ENCODE data around the gene GABRB1.
A peak's percentile ranks its signal among the peaks of the same experiment; 100 is the strongest.

GABRB1 gene

GRCh38 chr4:47466056-47466785 is 434.9 kb downstream of the GABRB1 start:
- Histone ChIP-seq H3K36me3 (ENCODE audit: control insufficient read depth in 2 of 2, insufficient read depth in 1 of 2, low read length in 2 of 2) (no peaks in the 10 kb centered on the region), H3K4me1 (ENCODE audit: control insufficient read depth, insufficient read depth, low read length) (no peaks in the 10 kb centered on the region), H3K9me3 (ENCODE audit: control insufficient read depth, insufficient read depth, low read depth, low read length) (no peaks in the 10 kb centered on the region), H3K27ac (ENCODE audit: extremely low read depth, low read depth, low read length) (no peak overlapping the region), H3K4me3 (ENCODE audit: low read depth, low read length) (no peak overlapping the region)
- ChIA-PET CTCF (no interaction called here), POLR2A (no interaction called here)
- TF ChIP-seq REPIN1 (tag by site-specific recombination; IDR thresholded peaks at IDR 0.05; ENCODE audit: low read depth) (no peak), ZNF292 (tag by site-specific recombination; IDR thresholded peaks at IDR 0.05; ENCODE audit: borderline replicate concordance, low read depth) (no peak), KLF8 (tag by site-specific recombination; IDR thresholded peaks at IDR 0.05) (no peak), ZNF76 (tag by site-specific recombination; IDR thresholded peaks at IDR 0.05; ENCODE audit: borderline replicate concordance, low read depth) (no peak), ZBTB17 (tag by site-specific recombination; IDR thresholded peaks at IDR 0.05) (peak; percentile 36; the same call in 1 of the 2 replicates), WT1 (tag by site-specific recombination; IDR thresholded peaks at IDR 0.05) (no peak), MYNN (tag by site-specific recombination; IDR thresholded peaks at IDR 0.05; ENCODE audit: borderline replicate concordance) (no peak)

- ChIA-PET POLR2A (no interaction called here), CTCF (interaction anchor here (0.6 kb wide), 1 partner anchor 96 kb away, joined by 7 read pairs; no protein-coding TSS in a partner anchor)
- Histone ChIP-seq H3K4me3 (ENCODE audit: low read depth, low read length) (no peak overlapping the region), H3K27ac (ENCODE audit: extremely low read depth, low read depth, low read length) (no peak overlapping the region), H3K4me1 (ENCODE audit: control insufficient read depth, insufficient read depth, low read length) (no peaks in the 10 kb centered on the region), H3K36me3 (ENCODE audit: control insufficient read depth in 2 of 2, insufficient read depth in 1 of 2, low read length in 2 of 2) (no peaks in the 10 kb centered on the region), H3K9me3 (ENCODE audit: control insufficient read depth, insufficient read depth, low read depth, low read length) (no peaks in the 10 kb centered on the region)
- TF ChIP-seq ZNF558 (tag by site-specific recombination; IDR thresholded peaks at IDR 0.05) (no peak), GLIS1 (tag by site-specific recombination; IDR thresholded peaks at IDR 0.05) (no peak), ZNF311 (tag by site-specific recombination; IDR thresholded peaks at IDR 0.05; ENCODE audit: borderline replicate concordance) (no peak), ZNF132 (tag by site-specific recombination; IDR thresholded peaks at IDR 0.05; ENCODE audit: borderline replicate concordance) (no peak), ZNF596 (tag by site-specific recombination; IDR thresholded peaks at IDR 0.05) (no peak), SP7 (tag by site-specific recombination; IDR thresholded peaks at IDR 0.05) (no peak), ZNF37A (tag by site-specific recombination; IDR thresholded peaks at IDR 0.05) (no peak), ZNF239 (tag by site-specific recombination; IDR thresholded peaks at IDR 0.05) (no peak), ZSCAN16 (tag by site-specific recombination; IDR thresholded peaks at IDR 0.05) (no peak)
- TF ChIP-seq, protein P1, sequence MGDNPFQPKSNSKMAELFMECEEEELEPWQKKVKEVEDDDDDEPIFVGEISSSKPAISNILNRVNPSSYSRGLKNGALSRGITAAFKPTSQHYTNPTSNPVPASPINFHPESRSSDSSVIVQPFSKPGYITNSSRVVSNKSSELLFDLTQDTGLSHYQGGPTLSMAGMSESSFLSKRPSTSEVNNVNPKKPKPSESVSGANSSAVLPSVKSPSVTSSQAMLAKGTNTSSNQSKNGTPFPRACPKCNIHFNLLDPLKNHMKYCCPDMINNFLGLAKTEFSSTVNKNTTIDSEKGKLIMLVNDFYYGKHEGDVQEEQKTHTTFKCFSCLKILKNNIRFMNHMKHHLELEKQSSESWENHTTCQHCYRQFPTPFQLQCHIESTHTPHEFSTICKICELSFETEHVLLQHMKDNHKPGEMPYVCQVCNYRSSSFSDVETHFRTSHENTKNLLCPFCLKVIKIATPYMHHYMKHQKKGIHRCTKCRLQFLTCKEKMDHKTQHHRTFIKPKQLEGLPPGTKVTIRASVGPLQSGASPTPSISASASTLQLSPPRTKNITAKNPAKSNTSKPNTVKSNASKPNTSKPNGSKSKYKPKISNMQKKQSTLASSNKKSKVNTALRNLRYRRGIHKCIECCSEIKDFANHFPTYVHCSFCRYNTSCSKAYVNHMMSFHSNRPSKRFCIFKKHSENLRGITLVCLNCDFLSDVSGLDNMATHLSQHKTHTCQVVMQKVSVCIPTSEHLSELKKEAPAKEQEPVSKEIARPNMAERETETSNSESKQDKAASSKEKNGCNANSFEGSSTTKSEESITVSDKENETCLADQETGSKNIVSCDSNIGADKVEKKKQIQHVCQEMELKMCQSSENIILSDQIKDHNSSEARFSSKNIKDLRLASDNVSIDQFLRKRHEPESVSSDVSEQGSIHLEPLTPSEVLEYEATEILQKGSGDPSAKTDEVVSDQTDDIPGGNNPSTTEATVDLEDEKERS (tag by site-specific recombination; IDR thresholded peaks at IDR 0.05), result no peak
Measured at GRCh38 chr4:47468706-47469365, 437.5 kb downstream of the GABRB1 start.

DNA sequence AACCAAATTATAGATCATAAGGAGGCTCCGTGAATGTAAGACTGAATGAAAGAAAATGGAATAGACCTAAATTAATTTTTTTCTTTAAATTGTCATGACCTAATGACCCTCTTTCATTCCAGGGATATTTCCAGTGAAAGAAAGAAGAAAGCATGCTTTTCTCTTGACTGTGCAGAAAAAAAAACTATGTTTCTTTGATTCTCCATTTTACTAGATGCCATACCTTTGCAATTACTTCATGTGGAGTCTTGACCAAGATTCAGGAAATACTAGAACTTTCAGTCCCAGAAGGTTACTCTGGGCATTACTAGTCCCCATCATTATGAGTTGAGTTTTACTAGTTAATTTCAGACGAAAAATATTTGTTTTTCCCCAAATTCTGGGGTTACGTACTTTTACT is 438.6 kb downstream of the GABRB1 start:
- CTCF ChIA-PET, result interaction anchor here (1.8 kb wide), 1 partner anchor 11 kb away, joined by 4 read pairs; no protein-coding TSS in a partner anchor
- Histone ChIP-seq H3K27ac (ENCODE audit: extremely low read depth, low read depth, low read length) (no peak overlapping the region), H3K4me3 (ENCODE audit: low read depth, low read length) (no peak overlapping the region), H3K9me3 (ENCODE audit: control insufficient read depth, insufficient read depth, low read depth, low read length) (no peaks in the 10 kb centered on the region), H3K36me3 (ENCODE audit: control insufficient read depth in 2 of 2, insufficient read depth in 1 of 2, low read length in 2 of 2) (no peaks in the 10 kb centered on the region), H3K4me1 (ENCODE audit: control insufficient read depth, insufficient read depth, low read length) (no peaks in the 10 kb centered on the region)
- TF ChIP-seq ZNF585B (tag by site-specific recombination; IDR thresholded peaks at IDR 0.05) (no peak), REPIN1 (tag by site-specific recombination; IDR thresholded peaks at IDR 0.05; ENCODE audit: low read depth) (no peak), ZNF132 (tag by site-specific recombination; IDR thresholded peaks at IDR 0.05; ENCODE audit: borderline replicate concordance) (no peak), ZNF513 (tag by site-specific recombination; IDR thresholded peaks at IDR 0.05) (no peak)
- TF ChIP-seq, protein P2, sequence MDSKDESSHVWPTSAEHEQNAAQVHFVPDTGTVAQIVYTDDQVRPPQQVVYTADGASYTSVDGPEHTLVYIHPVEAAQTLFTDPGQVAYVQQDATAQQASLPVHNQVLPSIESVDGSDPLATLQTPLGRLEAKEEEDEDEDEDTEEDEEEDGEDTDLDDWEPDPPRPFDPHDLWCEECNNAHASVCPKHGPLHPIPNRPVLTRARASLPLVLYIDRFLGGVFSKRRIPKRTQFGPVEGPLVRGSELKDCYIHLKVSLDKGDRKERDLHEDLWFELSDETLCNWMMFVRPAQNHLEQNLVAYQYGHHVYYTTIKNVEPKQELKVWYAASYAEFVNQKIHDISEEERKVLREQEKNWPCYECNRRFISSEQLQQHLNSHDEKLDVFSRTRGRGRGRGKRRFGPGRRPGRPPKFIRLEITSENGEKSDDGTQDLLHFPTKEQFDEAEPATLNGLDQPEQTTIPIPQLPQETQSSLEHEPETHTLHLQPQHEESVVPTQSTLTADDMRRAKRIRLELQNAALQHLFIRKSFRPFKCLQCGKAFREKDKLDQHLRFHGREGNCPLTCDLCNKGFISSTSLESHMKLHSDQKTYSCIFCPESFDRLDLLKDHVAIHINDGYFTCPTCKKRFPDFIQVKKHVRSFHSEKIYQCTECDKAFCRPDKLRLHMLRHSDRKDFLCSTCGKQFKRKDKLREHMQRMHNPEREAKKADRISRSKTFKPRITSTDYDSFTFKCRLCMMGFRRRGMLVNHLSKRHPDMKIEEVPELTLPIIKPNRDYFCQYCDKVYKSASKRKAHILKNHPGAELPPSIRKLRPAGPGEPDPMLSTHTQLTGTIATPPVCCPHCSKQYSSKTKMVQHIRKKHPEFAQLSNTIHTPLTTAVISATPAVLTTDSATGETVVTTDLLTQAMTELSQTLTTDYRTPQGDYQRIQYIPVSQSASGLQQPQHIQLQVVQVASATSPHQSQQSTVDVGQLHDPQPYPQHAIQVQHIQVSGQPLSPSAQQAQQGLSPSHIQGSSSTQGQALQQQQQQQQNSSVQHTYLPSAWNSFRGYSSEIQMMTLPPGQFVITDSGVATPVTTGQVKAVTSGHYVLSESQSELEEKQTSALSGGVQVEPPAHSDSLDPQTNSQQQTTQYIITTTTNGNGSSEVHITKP (tag by site-specific recombination; IDR thresholded peaks at IDR 0.05), result no peak
- POLR2A ChIA-PET, result no interaction called here
